ENCODE measurements around the gene ATP2C2. TPM values are rescaled to one million over a fixed set of nuclear protein-coding genes. Genes with fewer than 3 reads are reported as not detected.

Gene ATP2C2
- total and polyA plus RNA-seq, 9 of the 15 experiments (the other 6 are each of a cell fraction or from before 2014, with no cell fraction given) = 0.75 TPM; not detected in 8

GRCh38 chr16:84332975-84333684 lies 35.2 kb upstream of the ATP2C2 start:
- under 1% methylated on average over 10 of the region's 10 CpGs for WGBS (ENCODE audit: insufficient coverage, low coverage, missing lambda C conversion rate)
- Histone ChIP-seq H3K9me3 (replicated peaks; ENCODE audit: control insufficient read depth, insufficient read depth, low read depth, low read length) (no peaks in the 10 kb centered on the region; the same call in 1 of the 2 replicates), H3K36me3 (ENCODE audit: control insufficient read depth, insufficient read depth, low read length) (no peaks in the 10 kb centered on the region), H4K20me1 (replicated peaks; ENCODE audit: control insufficient read depth, insufficient read depth, low read length) (no peaks in the 10 kb centered on the region; the same call in 1 of the 2 replicates), H3K79me2 (ENCODE audit: control insufficient read depth, insufficient read depth, low read length) (no peaks in the 10 kb centered on the region), H3K9ac (ENCODE audit: insufficient read depth in 1 of 2, low read depth in 2 of 2, low read length in 2 of 2) (no peak overlapping the region), H2AFZ (ENCODE audit: low read depth, low read length) (no peak overlapping the region), H3K4me1 (replicated peaks in 1 of 2; ENCODE audit: control insufficient read depth in 2 of 2, insufficient read depth in 2 of 2, low read length in 2 of 2) (peaks cover 0 to 3% of the 10 kb centered on the region in 2 experiments; a peak in 1 of 5 replicates), H3K9me1 (ENCODE audit: control insufficient read depth, insufficient read depth, low read length) (no peaks in the 10 kb centered on the region), H3K27ac (ENCODE audit: extremely low read depth, low read depth, low read length) (no peak overlapping the region), H3K27me3 (ENCODE audit: control insufficient read depth in 2 of 2, insufficient read depth in 2 of 2, low read length in 2 of 2) (peaks cover 45 to 57% of the 10 kb centered on the region in 2 experiments), H3K4me3 (no peak overlapping the region), H3K4me2 (ENCODE audit: insufficient read depth, low read length) (no peak overlapping the region)
- ATAC-seq = no peak
- in situ Hi-C loops (cut with MboI) = no loop called here
- FAIRE-seq = no peak
- intact Hi-C loops (cut with micrococcal nuclease) = no loop called here
- ChIA-PET POLR2A (no interaction called here), CTCF (ENCODE audit: low intra/inter-chr PET ratio) (no interaction called here)
- no TSS peak for BruUV-seq (replicated peaks)
- no peak for DNase-seq (ENCODE audit: extremely low read depth in 1 of 4, low spot score in 3 of 4)
- TF ChIP-seq SFPQ (IDR thresholded peaks at IDR 0.05; ENCODE audit: low read depth, low read length) = no peak
- TF ChIP-seq RHOXF2B (CRISPR knock-in tag; conservative IDR thresholded peaks at IDR 0.05) = no peak
- TF ChIP-seq CHD7 (IDR thresholded peaks at IDR 0.05; ENCODE audit: low read depth, low read length) = no peak
- TF ChIP-seq MCM5 (IDR thresholded peaks at IDR 0.05; ENCODE audit: low read depth) = no peak
- no peak for TF ChIP-seq TRIM28 (IDR thresholded peaks at IDR 0.05)
- TF ChIP-seq TCF15 (CRISPR knock-in tag; IDR thresholded peaks at IDR 0.05) = no peak
- TF ChIP-seq CEBPB (tag; IDR thresholded peaks at IDR 0.05) = no peak
- no peak for TF ChIP-seq ZNF445 (CRISPR knock-in tag; IDR thresholded peaks at IDR 0.05; ENCODE audit: low read depth)
- no peak for TF ChIP-seq ZNF324 (CRISPR knock-in tag; IDR thresholded peaks at IDR 0.05)

All from K562 (cell line).